Body of pancreas (tissue), 4 donors: ENCODE data around the gene BCAS4.

Experiments
- POLR2A ChIP-seq, 3 donors: fragments of 450-650 bp; IDR thresholded peaks; one replicate each; pipeline ENCODE4 v1.6.1; 2016; ENCODE audit warnings: antibody characterized with exemption in 3 of 3, mild to moderate bottlenecking in 2 of 3
- TF ChIP-seq, protein P1 (sequence below), 7 experiments: fragments of 450-650 bp in 4 of 7; fragments of 200-600 bp in 3 of 7; sonication (generic) in 3 of 7; IDR thresholded peaks; one replicate each; pipeline ENCODE4 v1.5.1; 2016 to 2019; ENCODE audit warnings: antibody characterized with exemption in 7 of 7

DNA sequence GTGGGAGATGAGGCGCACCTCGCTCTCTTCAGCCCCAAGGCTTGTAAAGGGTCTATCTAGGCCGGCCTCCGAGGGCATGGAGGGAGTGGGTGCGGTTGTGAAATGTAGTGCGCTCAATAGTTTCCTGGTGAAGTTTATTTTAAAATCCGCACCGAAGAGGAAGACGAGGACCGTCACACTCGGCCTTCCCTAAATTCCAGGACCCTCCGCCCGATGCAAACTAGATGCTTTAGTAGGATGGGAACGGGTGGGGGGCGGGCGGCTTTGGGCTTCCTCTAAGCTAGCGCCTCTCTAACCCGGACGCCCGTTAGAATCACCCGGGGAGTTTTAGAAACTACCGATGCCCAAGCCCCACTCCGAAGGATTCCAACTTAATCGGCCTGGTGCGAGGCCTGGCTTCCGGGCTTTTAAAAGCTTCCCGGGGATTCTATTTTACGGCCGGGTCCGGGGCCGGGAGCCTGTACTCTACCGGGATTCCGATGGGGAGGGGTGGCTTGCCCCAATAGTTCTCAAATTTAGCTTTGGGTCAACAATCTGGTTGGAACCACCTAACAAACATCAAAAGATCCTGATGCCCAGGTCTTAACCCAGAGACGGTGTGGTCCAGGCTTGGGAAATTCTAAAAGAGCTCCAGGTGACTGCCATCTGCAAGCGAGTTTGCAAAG is 548 bp upstream of the BCAS4 start:
- TF ChIP-seq, protein P1, sequence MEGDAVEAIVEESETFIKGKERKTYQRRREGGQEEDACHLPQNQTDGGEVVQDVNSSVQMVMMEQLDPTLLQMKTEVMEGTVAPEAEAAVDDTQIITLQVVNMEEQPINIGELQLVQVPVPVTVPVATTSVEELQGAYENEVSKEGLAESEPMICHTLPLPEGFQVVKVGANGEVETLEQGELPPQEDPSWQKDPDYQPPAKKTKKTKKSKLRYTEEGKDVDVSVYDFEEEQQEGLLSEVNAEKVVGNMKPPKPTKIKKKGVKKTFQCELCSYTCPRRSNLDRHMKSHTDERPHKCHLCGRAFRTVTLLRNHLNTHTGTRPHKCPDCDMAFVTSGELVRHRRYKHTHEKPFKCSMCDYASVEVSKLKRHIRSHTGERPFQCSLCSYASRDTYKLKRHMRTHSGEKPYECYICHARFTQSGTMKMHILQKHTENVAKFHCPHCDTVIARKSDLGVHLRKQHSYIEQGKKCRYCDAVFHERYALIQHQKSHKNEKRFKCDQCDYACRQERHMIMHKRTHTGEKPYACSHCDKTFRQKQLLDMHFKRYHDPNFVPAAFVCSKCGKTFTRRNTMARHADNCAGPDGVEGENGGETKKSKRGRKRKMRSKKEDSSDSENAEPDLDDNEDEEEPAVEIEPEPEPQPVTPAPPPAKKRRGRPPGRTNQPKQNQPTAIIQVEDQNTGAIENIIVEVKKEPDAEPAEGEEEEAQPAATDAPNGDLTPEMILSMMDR (IDR thresholded peaks at IDR 0.05), result peak in 2 of 7 experiments; percentile 59 to 61
- no peak for TF ChIP-seq POLR2A (IDR thresholded peaks at IDR 0.05)
